GM12878 (cell line): ENCODE results near the gene NSMCE1. TPM values are rescaled to one million over a fixed set of nuclear protein-coding genes. Genes with fewer than 3 reads are reported as not detected.

Source experiments
- ATAC-seq: fragments of 200-7000 bp; cut with Tn5 transposase; 3 replicates; pipeline ENCODE4 v1.9.1; 2020; ENCODE audit warnings: mild to moderate bottlenecking, moderate library complexity
- BruUV-seq: library from RNA; stranded (reverse); fragments of 400-500 nt; replicated peaks from 2 replicates; lab custom pipeline; 2021; lab: Mats Ljungman, UMichigan
- CTCF ChIA-PET: fragments of 300-600 bp; sonication (Branson Sonifier 250); formaldehyde crosslinking; extraction: SDS; loops from one replicate; lab custom pipeline; 2021; ENCODE audit warnings: inconsistent platforms; lab: Yijun Ruan, JAX
- POLR2A ChIA-PET: fragments of 350-600 bp; formaldehyde crosslinking; extraction: SDS; loops from one replicate; lab custom pipeline; 2021; ENCODE audit warnings: inconsistent platforms; lab: Charles Lee
- RAD21 ChIA-PET: fragments of 300-600 bp; sonication (Branson Sonifier 250); formaldehyde crosslinking; loops from one replicate; lab custom pipeline; 2023; ENCODE audit warnings: antibody characterized with exemption; ENCODE audit not compliant: unreplicated experiment; lab: Charles Lee
- SMC1A ChIA-PET: fragments of 300-600 bp; sonication (Branson Sonifier 250); formaldehyde crosslinking; loops from one replicate; lab custom pipeline; 2023; ENCODE audit not compliant: unreplicated experiment, uncharacterized antibody; lab: Charles Lee
- DNase-seq: peaks from one replicate; pipeline ENCODE4 v3.0.0-alpha.2; 2011; ENCODE audit warnings: low read depth, low spot score
- FAIRE-seq: peaks from 3 replicates; lab custom pipeline; 2011; peaks lifted over from hg19 to GRCh38; lab: Jason Lieb, UNC
- H2AFZ ChIP-seq: 2 replicates; pipeline ENCODE4 v1.6.0; 2011; ENCODE audit warnings: low read depth, low read length, control low read depth; ENCODE audit not compliant: control insufficient read depth
- H3K27ac ChIP-seq: 2 replicates; pipeline ENCODE4 v1.5.1; 2011; ENCODE audit warnings: control low read depth; ENCODE audit not compliant: control insufficient read depth, insufficient read depth
- H3K27me3 ChIP-seq, 2 experiments: replicated peaks in 1 of 2; 2 replicates each; pipeline versions ENCODE4 v1.6.0 to v1.6.1; 2011; ENCODE audit warnings: low read length in 1 of 2; ENCODE audit not compliant: control insufficient read depth in 2 of 2, insufficient read depth in 2 of 2
- H3K36me3 ChIP-seq, 2 experiments: 2 replicates each; pipeline ENCODE4 v1.5.1; 2011; ENCODE audit warnings: low read length in 1 of 2; ENCODE audit not compliant: control insufficient read depth in 2 of 2, insufficient read depth in 2 of 2
- H3K4me1 ChIP-seq: 2 replicates; pipeline ENCODE4 v1.6.1; 2011; ENCODE audit warnings: mild to moderate bottlenecking, low read length, moderate library complexity, mixed read lengths; ENCODE audit not compliant: control insufficient read depth, insufficient read depth
- H3K4me2 ChIP-seq: 2 replicates; pipeline ENCODE4 v1.6.0; 2011; ENCODE audit warnings: control low read depth; ENCODE audit not compliant: control insufficient read depth, insufficient read depth
- H3K4me3 ChIP-seq: fragments of 200-600 bp; sonication (generic); 2 replicates; pipeline ENCODE4 v1.5.1; 2016
- H3K79me2 ChIP-seq: 2 replicates; pipeline ENCODE4 v1.6.0; 2011; ENCODE audit warnings: low read length; ENCODE audit not compliant: control insufficient read depth, insufficient read depth
- H3K9ac ChIP-seq: 2 replicates; pipeline ENCODE4 v1.8.0; 2011; ENCODE audit warnings: low read length, control low read depth, mixed read lengths; ENCODE audit not compliant: control insufficient read depth, insufficient read depth
- H3K9me3 ChIP-seq: replicated peaks from 3 replicates; pipeline ENCODE4 v1.5.1; 2011; ENCODE audit warnings: mild to moderate bottlenecking, low read length; ENCODE audit not compliant: control insufficient read depth, insufficient read depth
- H4K20me1 ChIP-seq: 2 replicates; pipeline ENCODE4 v1.6.0; 2011; ENCODE audit not compliant: control insufficient read depth, insufficient read depth
- CREB1 ChIP-seq: IDR thresholded peaks from 2 replicates; pipeline ENCODE4 v1.6.1; 2012; ENCODE audit warnings: low read depth, mild to moderate bottlenecking, inconsistent platforms
- FOXK2 ChIP-seq: fragments of 450-650 bp; IDR thresholded peaks from 2 replicates; pipeline ENCODE4 v1.6.1; 2017; ENCODE audit warnings: mild to moderate bottlenecking, moderate library complexity
- IKZF1 ChIP-seq: fragments of 450-650 bp; conservative IDR thresholded peaks from 2 replicates; pipeline ENCODE4 v1.6.1; 2017; ENCODE audit warnings: antibody characterized with exemption, mild to moderate bottlenecking
- MTA2 ChIP-seq: fragments of 450-650 bp; IDR thresholded peaks from 2 replicates; pipeline ENCODE4 v1.6.1; 2016; ENCODE audit warnings: low read depth, mild to moderate bottlenecking, moderate library complexity
- MXI1 ChIP-seq: fragments of 150-350 bp; IDR thresholded peaks from 2 replicates; pipeline ENCODE4 v1.6.1; 2011; ENCODE audit warnings: low read depth, mild to moderate bottlenecking, inconsistent platforms, low read length, improper control_type of control experiment
- PML ChIP-seq: IDR thresholded peaks from 2 replicates; pipeline ENCODE4 v1.6.1; 2012; ENCODE audit warnings: low read length, inconsistent platforms
- RAD51 ChIP-seq: fragments of 450-650 bp; IDR thresholded peaks from 2 replicates; pipeline ENCODE4 v1.6.1; 2016; ENCODE audit warnings: moderate library complexity, mild to moderate bottlenecking, inconsistent platforms
- RUNX3 ChIP-seq: IDR thresholded peaks from 2 replicates; pipeline ENCODE4 v1.6.1; 2012; ENCODE audit warnings: low read length, inconsistent platforms
- TCF7 ChIP-seq: IDR thresholded peaks from 2 replicates; pipeline ENCODE4 v1.6.1; 2014; ENCODE audit warnings: antibody characterized with exemption, borderline replicate concordance
- YY1 ChIP-seq: IDR thresholded peaks from 2 replicates; pipeline ENCODE4 v1.6.1; 2011; ENCODE audit warnings: low read depth, mild to moderate bottlenecking, low read length
- ZZZ3 ChIP-seq: IDR thresholded peaks from 2 replicates; pipeline ENCODE4 v1.6.1; 2011; ENCODE audit warnings: low read depth; ENCODE audit not compliant: control insufficient read depth, insufficient read length
- WGBS: methylation state at CpG from one replicate; pipeline ENCODE4 v1.1.6; 2016; ENCODE audit warnings: low lambda C conversion rate; ENCODE audit not compliant: insufficient replicate concordance, insufficient coverage; ENCODE audit errors: missing lambda C conversion rate; 5-methylcytosine and 5-hydroxymethylcytosine counted together
- in situ Hi-C: fragments of 300-500 bp; cut with MboI; formaldehyde crosslinking; loops from 9 replicates; pipeline ENCODE4 v1.14.3; 2018; ENCODE audit warnings: mixed read lengths
- intact Hi-C: fragments of 100-400 bp; cut with micrococcal nuclease; formaldehyde crosslinking; loops from one replicate; pipeline ENCODE4 v1.14.2; 2022; ENCODE audit not compliant: unreplicated experiment
- polyA plus RNA-seq, 11 experiments: library from polyadenylated mRNA; depleted of rRNA in 4 of 11; unstranded in 6 of 11; stranded (reverse) in 5 of 11; fragments of >200 nt; fragmentation: Nextera tagmentation in 4 of 11; fragmentation: Illumina TruSeq in 1 of 11; extraction: Ambion mirVana in 4 of 11; extraction: Trizol in 1 of 11; gene quantifications; 1 replicate in 1 of 11; 2 replicates in 10 of 11; pipeline versions ENCODE4 v1.2.1 to v1.2.3, GENCODE V29; 2011 to 2016; ENCODE audit warnings: inconsistent platforms in 2 of 11, missing spikeins in 2 of 11, low read depth in 1 of 11
- total RNA-seq, 4 experiments: library from RNA; depleted of rRNA in 3 of 4; stranded (reverse); fragments of >200 nt in 3 of 4; fragmentation: Illumina TruSeq in 1 of 4; extraction: Trizol in 1 of 4; gene quantifications; 2 replicates each; pipeline versions ENCODE4 v1.2.1 to v1.2.3, GENCODE V29; 2013 to 2021
- TF ChIP-seq, protein P1 (sequence below): fragments of 450-650 bp; IDR thresholded peaks from 2 replicates; pipeline ENCODE4 v1.6.1; 2016; ENCODE audit warnings: mild to moderate bottlenecking
- TF ChIP-seq, protein P2 (sequence below): fragments of 450-650 bp; conservative IDR thresholded peaks from 2 replicates; pipeline ENCODE4 v1.6.1; 2017; ENCODE audit warnings: mild to moderate bottlenecking, moderate library complexity

NSMCE1 gene
- total and polyA plus RNA-seq, 10 of the 15 experiments (the other 5 are each of a cell fraction or from before 2014, with no cell fraction given), result 54.0 to 214 (median 71.4) TPM

DNA sequence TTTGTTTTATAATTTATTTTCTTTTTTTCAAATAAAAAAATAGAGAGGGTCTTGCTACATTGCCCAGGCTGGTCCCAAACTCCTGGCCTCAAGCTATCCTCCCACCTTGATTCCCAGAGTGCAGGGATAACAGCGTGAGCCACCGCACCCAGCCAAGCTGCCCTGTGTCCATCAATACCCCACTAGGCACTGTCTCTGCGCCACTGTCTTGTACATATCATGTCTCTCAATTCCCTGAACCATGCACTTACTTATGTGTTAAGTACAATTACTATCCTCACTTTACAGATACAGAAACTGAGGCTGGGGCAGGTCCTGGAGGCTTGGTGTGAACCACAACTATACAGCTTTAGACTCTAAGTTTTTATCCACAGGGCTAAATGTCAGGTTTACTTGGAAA, 11.7 kb downstream of the NSMCE1 start:
- BruUV-seq, result no TSS peak
- Histone ChIP-seq H3K4me2 (no peak overlapping the region), H3K4me1 (peaks cover 25% of the 10 kb centered on the region), H3K9ac (no peak overlapping the region), H3K27me3 (no peaks in the 10 kb centered on the region), H3K9me3 (no peaks in the 10 kb centered on the region), H4K20me1 (no peaks in the 10 kb centered on the region), H3K79me2 (peaks cover 5% of the 10 kb centered on the region), H3K4me3 (no peak overlapping the region), H3K27ac (no peak overlapping the region), H2AFZ (no peak overlapping the region), H3K36me3 (peaks cover 0 to 11% of the 10 kb centered on the region in 2 experiments; a peak in 2 of 4 replicates)
- FAIRE-seq (no peak), DNase-seq (no peak), ATAC-seq (no peak)
- ChIA-PET RAD21 (interaction anchor here (1.1 to 1.9 kb wide), 2 partner anchors 17 to 111 kb away, joined by 3 to 4 read pairs; no protein-coding TSS in a partner anchor), CTCF (interaction anchor here (1.4 to 2.1 kb wide), 3 partner anchors 11 to 22 kb away, joined by 3 to 9 read pairs (median 4); no protein-coding TSS in a partner anchor), POLR2A (interaction anchor here (1.0 to 5.6 kb wide), 3 partner anchors 13 to 22 kb away, joined by 3 to 79 read pairs (median 3); no protein-coding TSS in a partner anchor)
- in situ Hi-C loops, result no loop called here
- intact Hi-C loops, result no loop called here
- WGBS, result 98% methylated on average over 3 of the region's 3 CpGs
- TF ChIP-seq TCF7, result no peak
- no peak for TF ChIP-seq IKZF1
- TF ChIP-seq FOXK2, result no peak
- TF ChIP-seq, all 136 proteins: peak for 0
- SMC1A ChIA-PET, result interaction anchor here (0.6 to 2.3 kb wide), 5 partner anchors 9 to 227 kb away, joined by 3 to 9 read pairs (median 3); partner anchors contain the start of gene NSMCE1

- in situ Hi-C loops, result no loop called here
- H3K4me2 ChIP-seq, result peak overlapping the region; percentile 78
- no peaks in the 10 kb centered on the region for H3K27me3 ChIP-seq
- H3K27ac ChIP-seq, result peak overlapping the region; percentile 74
- H3K4me1 ChIP-seq, result peaks cover 25% of the 10 kb centered on the region
- intact Hi-C loops, result no loop called here
- H4K20me1 ChIP-seq, result no peaks in the 10 kb centered on the region
- RAD21 ChIA-PET, result interaction anchor here (1.0 to 3.6 kb wide), 17 partner anchors 10 to 150 kb away, joined by 3 to 51 read pairs (median 7); partner anchors contain the start of gene NSMCE1
- POLR2A ChIA-PET, result interaction anchor here (0.6 to 5.6 kb wide), 16 partner anchors 9 to 154 kb away, joined by 3 to 79 read pairs (median 3); partner anchors contain the start of genes IL21R and NSMCE1
- H3K36me3 ChIP-seq, result peaks cover 0 to 11% of the 10 kb centered on the region in 2 experiments; a peak in 2 of 4 replicates
- H2AFZ ChIP-seq, result no peak overlapping the region
- FAIRE-seq, result peak; percentile 92
- no peak overlapping the region; the same call in 1 of the 2 replicates for H3K4me3 ChIP-seq
- H3K9ac ChIP-seq, result peak overlapping the region; percentile 24; the same call in 1 of the 2 replicates
- 0% methylated on average over 3 of the region's 3 CpGs for WGBS
- peak; percentile 70 for DNase-seq
- SMC1A ChIA-PET, result interaction anchor here (0.7 to 8.5 kb wide), 18 partner anchors 9 to 153 kb away, joined by 3 to 165 read pairs (median 6); partner anchors contain the start of genes IL21R and NSMCE1
- no peaks in the 10 kb centered on the region for H3K9me3 ChIP-seq
- H3K79me2 ChIP-seq, result peaks cover 5% of the 10 kb centered on the region
- peak; percentile 92 for ATAC-seq
- no TSS peak for BruUV-seq
- CTCF ChIA-PET, result interaction anchor here (0.7 to 3.5 kb wide), 16 partner anchors 10 to 121 kb away, joined by 3 to 38 read pairs (median 4); no protein-coding TSS in a partner anchor
- TF ChIP-seq TCF7 (0 out of 2 replicates have a peak, but pooled peaks have one; percentile 12), ZZZ3 (no peak), PML (no peak), CREB1 (0 out of 2 replicates have a peak, but pooled peaks have one; percentile 8), MTA2 (peak; percentile 90), YY1 (0 out of 2 replicates have a peak, but pooled peaks have one; percentile 2), RAD51 (peak; percentile 89), RUNX3 (peak; percentile 70), MXI1 (peak; percentile 30)
- TF ChIP-seq, protein P1, sequence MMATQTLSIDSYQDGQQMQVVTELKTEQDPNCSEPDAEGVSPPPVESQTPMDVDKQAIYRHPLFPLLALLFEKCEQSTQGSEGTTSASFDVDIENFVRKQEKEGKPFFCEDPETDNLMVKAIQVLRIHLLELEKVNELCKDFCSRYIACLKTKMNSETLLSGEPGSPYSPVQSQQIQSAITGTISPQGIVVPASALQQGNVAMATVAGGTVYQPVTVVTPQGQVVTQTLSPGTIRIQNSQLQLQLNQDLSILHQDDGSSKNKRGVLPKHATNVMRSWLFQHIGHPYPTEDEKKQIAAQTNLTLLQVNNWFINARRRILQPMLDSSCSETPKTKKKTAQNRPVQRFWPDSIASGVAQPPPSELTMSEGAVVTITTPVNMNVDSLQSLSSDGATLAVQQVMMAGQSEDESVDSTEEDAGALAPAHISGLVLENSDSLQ, result peak; percentile 61
- TF ChIP-seq, protein P2, sequence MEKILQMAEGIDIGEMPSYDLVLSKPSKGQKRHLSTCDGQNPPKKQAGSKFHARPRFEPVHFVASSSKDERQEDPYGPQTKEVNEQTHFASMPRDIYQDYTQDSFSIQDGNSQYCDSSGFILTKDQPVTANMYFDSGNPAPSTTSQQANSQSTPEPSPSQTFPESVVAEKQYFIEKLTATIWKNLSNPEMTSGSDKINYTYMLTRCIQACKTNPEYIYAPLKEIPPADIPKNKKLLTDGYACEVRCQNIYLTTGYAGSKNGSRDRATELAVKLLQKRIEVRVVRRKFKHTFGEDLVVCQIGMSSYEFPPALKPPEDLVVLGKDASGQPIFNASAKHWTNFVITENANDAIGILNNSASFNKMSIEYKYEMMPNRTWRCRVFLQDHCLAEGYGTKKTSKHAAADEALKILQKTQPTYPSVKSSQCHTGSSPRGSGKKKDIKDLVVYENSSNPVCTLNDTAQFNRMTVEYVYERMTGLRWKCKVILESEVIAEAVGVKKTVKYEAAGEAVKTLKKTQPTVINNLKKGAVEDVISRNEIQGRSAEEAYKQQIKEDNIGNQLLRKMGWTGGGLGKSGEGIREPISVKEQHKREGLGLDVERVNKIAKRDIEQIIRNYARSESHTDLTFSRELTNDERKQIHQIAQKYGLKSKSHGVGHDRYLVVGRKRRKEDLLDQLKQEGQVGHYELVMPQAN, result 0 out of 2 replicates have a peak, but pooled peaks have one; percentile 23
Measured at GRCh38 chr16:27254262-27254811, 14.2 kb downstream of the NSMCE1 start.
